NCI-H226 (cell line): ENCODE data around the gene CLPSL2.
A peak's percentile ranks its signal among the peaks of the same experiment; 100 is the strongest.
"Not testable (repeated sequence)": the region's sequence is repeated elsewhere in the genome, so short reads cannot be mapped to it uniquely, and the experiment has no call there.

Experiments
- DNase-seq: peaks from one replicate; pipeline ENCODE4 v3.0.0-alpha.2; 2015

Gene CLPSL2

GRCh38 chr6:35776364-35777215 lies at the start of gene CLPSL2:
TSS of gene CLPSL2 (plus strand) at chr6:35776598. CDS start at chr6:35776619, 21 bp downstream.
- no peak for DNase-seq

- peak; percentile 71 for DNase-seq
These were observed 49.0 kb upstream of the CLPSL2 start for GRCh38 chr6:35727231-35727934.

GRCh38 chr6:35727935-35728682 lies 48.3 kb upstream of the CLPSL2 start:
- peak; percentile 87 for DNase-seq

- DNase-seq = no peak
These were observed 47.4 kb upstream of the CLPSL2 start for GRCh38 chr6:35728683-35729678.

- DNase-seq = no peak
These were observed 46.7 kb upstream of the CLPSL2 start for GRCh38 chr6:35729722-35730121.

- no peak for DNase-seq
These were observed 45.5 kb upstream of the CLPSL2 start for GRCh38 chr6:35730745-35731413.

GRCh38 chr6:35731414-35731735 lies 45.0 kb upstream of the CLPSL2 start:
- DNase-seq = peak; percentile 51

GRCh38 chr6:35731736-35732532 lies 44.5 kb upstream of the CLPSL2 start:
- peak; percentile 74 for DNase-seq

GRCh38 chr6:35733633-35734032 lies 42.8 kb upstream of the CLPSL2 start:
- no peak for DNase-seq

- DNase-seq = not testable (repeated sequence)
These were observed 42.1 kb upstream of the CLPSL2 start for GRCh38 chr6:35734319-35734718.

- DNase-seq = no peak
These were observed 40.9 kb upstream of the CLPSL2 start for GRCh38 chr6:35735452-35735851.

GRCh38 chr6:35736253-35736894 lies 40.0 kb upstream of the CLPSL2 start:
- peak; percentile 24 for DNase-seq

GRCh38 chr6:35736982-35737412 lies 39.4 kb upstream of the CLPSL2 start, which contains the start of gene ARMC12:
TSS of gene ARMC12 (plus strand) at chr6:35737032. CDS start at chr6:35737109, 77 bp downstream.
- DNase-seq = no peak

GRCh38 chr6:35737413-35738211 lies 38.8 kb upstream of the CLPSL2 start:
- peak; percentile 57 for DNase-seq

- no peak for DNase-seq
These were observed 36.5 kb upstream of the CLPSL2 start for GRCh38 chr6:35739645-35740524.

GRCh38 chr6:35742842-35743241 lies 33.6 kb upstream of the CLPSL2 start:
- DNase-seq = no peak

- no peak for DNase-seq
These were observed 30.9 kb upstream of the CLPSL2 start for GRCh38 chr6:35745509-35745908.

GRCh38 chr6:35746516-35746915 lies 29.9 kb upstream of the CLPSL2 start:
- no peak for DNase-seq
